ENCODE results near the gene CNNM3.

The CNNM3 gene

DNA sequence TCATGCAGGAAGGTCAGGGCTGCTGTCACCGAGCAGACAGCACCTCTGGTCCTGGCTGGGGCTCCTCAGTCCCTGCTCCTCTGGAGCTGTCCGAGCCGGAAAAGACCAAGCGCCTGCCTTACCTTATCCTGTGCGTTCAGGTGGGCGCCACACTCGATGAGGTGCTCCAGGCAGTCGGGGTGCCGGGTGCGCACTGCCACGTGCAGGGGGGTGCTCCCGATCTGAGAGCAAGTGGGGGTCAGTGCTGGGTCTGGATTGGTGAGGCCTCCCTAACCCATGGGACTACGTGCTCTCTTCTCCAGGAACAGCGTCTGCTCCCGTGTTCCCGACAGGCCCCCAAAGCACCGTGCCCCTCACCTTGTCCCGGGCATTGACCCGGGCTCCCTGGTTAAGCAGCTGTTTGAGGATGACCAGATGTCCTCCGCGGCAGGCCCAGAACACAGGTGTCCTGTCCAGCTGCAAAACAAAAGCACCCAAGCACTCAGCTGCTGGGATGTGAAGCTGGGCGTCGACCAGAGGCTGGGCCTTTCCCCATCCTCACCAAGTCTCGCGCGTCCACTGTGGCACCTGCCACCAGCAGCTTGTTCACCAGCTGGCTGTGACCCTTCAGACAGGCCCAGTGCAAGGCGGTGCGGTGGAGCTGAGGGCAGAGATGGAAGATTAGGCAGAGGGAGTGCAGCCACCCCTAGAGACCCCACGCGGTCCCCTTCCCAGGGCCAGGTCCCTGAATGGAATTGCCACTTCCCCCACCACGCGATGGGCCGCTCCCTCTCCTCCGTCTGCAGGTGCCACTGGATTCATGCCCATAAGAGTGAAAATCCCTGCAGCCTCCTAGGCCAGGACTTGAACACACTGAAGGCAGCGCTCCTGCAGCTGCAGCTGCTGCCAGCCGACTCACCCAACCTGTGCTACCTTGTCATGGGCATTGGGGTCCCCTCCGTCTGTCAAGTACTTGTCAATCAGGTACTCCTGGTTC lies 24.1 kb downstream of the CNNM3 start:
- Histone ChIP-seq H3K27me3 (ENCODE audit: control insufficient read depth in 1 of 2, insufficient read depth in 1 of 2, low read length in 2 of 2) (no peaks in the 10 kb centered on the region), H2AK5ac (ENCODE audit: low read length, severe bottlenecking) (no peak overlapping the region), H3K79me1 (replicated peaks; ENCODE audit: low read length, poor library complexity, severe bottlenecking) (no peaks in the 10 kb centered on the region), H3K27ac (ENCODE audit: low read length, poor library complexity, severe bottlenecking) (no peak overlapping the region), H3K14ac (ENCODE audit: low read length in 2 of 2) (no peak overlapping the region), H2AFZ (ENCODE audit: low read depth, low read length) (no peak overlapping the region), H3K4me2 (ENCODE audit: low read length, poor library complexity, severe bottlenecking) (no peak overlapping the region), H2BK12ac (ENCODE audit: low read length in 2 of 2) (no peak overlapping the region), H3K9me3 (ENCODE audit: control insufficient read depth, low read length) (no peaks in the 10 kb centered on the region), H4K91ac (ENCODE audit: low read length) (no peak overlapping the region), H3K4ac (ENCODE audit: low read depth in 1 of 2, low read length in 2 of 2) (no peak overlapping the region), H3K18ac (ENCODE audit: low read depth in 1 of 2, low read length in 2 of 2) (no peak overlapping the region), H2BK120ac (ENCODE audit: low read depth, low read length) (no peak overlapping the region), H2BK15ac (ENCODE audit: low read depth, poor library complexity, severe bottlenecking) (no peak overlapping the region), H3K9ac (ENCODE audit: low read length) (no peak overlapping the region), H3K4me1 (ENCODE audit: control insufficient read depth, insufficient read depth, low read depth, low read length) (no peaks in the 10 kb centered on the region), H2BK5ac (ENCODE audit: low read depth, low read length, poor library complexity, severe bottlenecking) (no peak overlapping the region), H3K36me3 (ENCODE audit: control insufficient read depth in 1 of 2, insufficient read depth in 2 of 2, low read depth in 1 of 2, low read length in 2 of 2) (peaks cover 12 to 42% of the 10 kb centered on the region in 2 experiments), H3K4me3 (ENCODE audit: insufficient read depth in 1 of 2, low read depth in 1 of 2, low read length in 2 of 2) (no peak overlapping the region), H3K23ac (ENCODE audit: low read length in 2 of 2) (no peak overlapping the region), H4K8ac (ENCODE audit: low read length) (no peak overlapping the region)
- DNase-seq, result no peak
- 93% methylated on average over 37 of the region's 37 CpGs for WGBS

DNA sequence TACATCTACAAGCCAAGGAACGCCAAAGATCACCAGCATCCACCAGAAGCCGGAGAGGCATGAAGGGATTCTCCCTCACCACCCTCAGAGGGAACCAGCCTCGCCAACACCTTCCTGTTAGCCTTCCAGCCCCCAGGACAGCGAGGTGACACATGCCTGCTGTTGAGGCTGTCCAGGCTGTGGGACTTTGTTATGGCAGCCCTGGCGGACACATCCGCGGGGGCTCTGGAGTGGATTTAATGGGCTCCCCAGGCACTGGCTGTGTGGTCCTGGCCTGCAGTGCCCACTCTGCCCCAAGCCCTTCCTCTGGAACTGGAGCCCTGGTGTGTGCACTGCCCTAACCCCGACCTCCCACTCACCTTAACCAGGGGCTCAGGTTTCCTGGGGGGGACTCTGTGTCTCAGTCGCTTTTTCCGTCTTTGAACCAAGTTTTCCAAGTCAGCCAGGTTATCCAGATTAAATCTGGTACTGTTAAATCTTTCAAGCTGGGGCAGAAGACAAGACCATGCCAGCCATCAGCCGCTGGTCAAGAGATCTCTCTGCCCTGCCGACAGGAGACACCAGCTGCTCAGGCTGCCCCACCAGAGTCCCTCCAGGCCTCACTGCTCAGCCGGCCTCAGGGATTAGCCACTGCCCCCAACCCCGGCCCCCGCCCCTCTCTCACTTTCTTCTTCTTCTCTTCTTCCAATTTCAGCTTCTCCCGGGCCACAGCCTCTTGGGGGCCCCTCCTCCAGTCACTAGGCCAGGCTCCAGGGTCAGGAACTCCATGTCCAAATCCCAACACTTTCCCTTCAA lies 25.8 kb downstream of the CNNM3 start:
- Histone ChIP-seq H2AK5ac (ENCODE audit: low read length, severe bottlenecking) (no peak overlapping the region), H2BK15ac (ENCODE audit: low read depth, poor library complexity, severe bottlenecking) (no peak overlapping the region), H3K4me2 (ENCODE audit: low read length, poor library complexity, severe bottlenecking) (no peak overlapping the region), H3K18ac (ENCODE audit: low read depth in 1 of 2, low read length in 2 of 2) (no peak overlapping the region), H3K9me3 (ENCODE audit: control insufficient read depth, low read length) (no peaks in the 10 kb centered on the region), H3K79me1 (replicated peaks; ENCODE audit: low read length, poor library complexity, severe bottlenecking) (no peaks in the 10 kb centered on the region), H4K8ac (ENCODE audit: low read length) (no peak overlapping the region), H2BK12ac (ENCODE audit: low read length in 2 of 2) (no peak overlapping the region), H3K27ac (ENCODE audit: low read length, poor library complexity, severe bottlenecking) (no peak overlapping the region), H3K14ac (ENCODE audit: low read length in 2 of 2) (no peak overlapping the region), H3K23ac (ENCODE audit: low read length in 2 of 2) (no peak overlapping the region), H3K36me3 (ENCODE audit: control insufficient read depth in 1 of 2, insufficient read depth in 2 of 2, low read depth in 1 of 2, low read length in 2 of 2) (peaks cover 17 to 46% of the 10 kb centered on the region in 2 experiments), H3K9ac (ENCODE audit: low read length) (no peak overlapping the region), H2BK5ac (ENCODE audit: low read depth, low read length, poor library complexity, severe bottlenecking) (no peak overlapping the region), H3K4me3 (ENCODE audit: insufficient read depth in 1 of 2, low read depth in 1 of 2, low read length in 2 of 2) (no peak overlapping the region), H2AFZ (ENCODE audit: low read depth, low read length) (no peak overlapping the region), H4K91ac (ENCODE audit: low read length) (no peak overlapping the region), H2BK120ac (ENCODE audit: low read depth, low read length) (no peak overlapping the region), H3K27me3 (ENCODE audit: control insufficient read depth in 1 of 2, insufficient read depth in 1 of 2, low read length in 2 of 2) (no peaks in the 10 kb centered on the region), H3K4ac (ENCODE audit: low read depth in 1 of 2, low read length in 2 of 2) (no peak overlapping the region), H3K4me1 (ENCODE audit: control insufficient read depth, insufficient read depth, low read depth, low read length) (no peaks in the 10 kb centered on the region)
- DNase-seq, result no peak
- WGBS, result 96% methylated on average over 15 of the region's 16 CpGs

DNA sequence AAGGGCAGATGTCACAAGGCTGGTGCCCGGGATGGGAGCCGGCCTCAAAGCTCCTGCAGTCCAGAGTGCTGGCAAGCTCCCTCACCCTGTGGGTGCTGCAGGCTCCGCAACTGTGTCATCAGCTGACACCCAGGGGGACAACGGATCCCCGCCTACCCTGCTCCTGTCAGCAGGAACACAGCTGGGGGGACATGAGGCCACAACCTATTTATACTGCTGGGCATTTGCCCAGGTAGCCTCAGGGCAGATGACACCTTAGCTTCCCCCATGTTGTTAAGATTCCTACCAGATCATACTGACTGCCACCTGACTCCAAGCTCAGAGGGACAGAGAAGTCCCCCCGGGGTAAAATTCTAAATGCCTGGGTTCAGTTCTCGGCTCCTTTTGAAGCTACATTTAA lies 26.5 kb downstream of the CNNM3 start:
- 90% methylated on average over 5 of the region's 7 CpGs for WGBS
- Histone ChIP-seq H3K4me2 (ENCODE audit: low read length, poor library complexity, severe bottlenecking) (no peak overlapping the region), H2BK5ac (ENCODE audit: low read depth, low read length, poor library complexity, severe bottlenecking) (no peak overlapping the region), H2AK5ac (ENCODE audit: low read length, severe bottlenecking) (no peak overlapping the region), H4K8ac (ENCODE audit: low read length) (no peak overlapping the region), H3K9ac (ENCODE audit: low read length) (no peak overlapping the region), H2AFZ (ENCODE audit: low read depth, low read length) (no peak overlapping the region), H3K18ac (ENCODE audit: low read depth in 1 of 2, low read length in 2 of 2) (no peak overlapping the region), H3K4ac (ENCODE audit: low read depth in 1 of 2, low read length in 2 of 2) (no peak overlapping the region), H2BK120ac (ENCODE audit: low read depth, low read length) (no peak overlapping the region), H3K27ac (ENCODE audit: low read length, poor library complexity, severe bottlenecking) (no peak overlapping the region), H3K23ac (ENCODE audit: low read length in 2 of 2) (no peak overlapping the region), H3K27me3 (ENCODE audit: control insufficient read depth in 1 of 2, insufficient read depth in 1 of 2, low read length in 2 of 2) (no peaks in the 10 kb centered on the region), H4K91ac (ENCODE audit: low read length) (no peak overlapping the region), H3K9me3 (ENCODE audit: control insufficient read depth, low read length) (no peaks in the 10 kb centered on the region), H3K4me1 (ENCODE audit: control insufficient read depth, insufficient read depth, low read depth, low read length) (no peaks in the 10 kb centered on the region), H2BK15ac (ENCODE audit: low read depth, poor library complexity, severe bottlenecking) (no peak overlapping the region), H3K36me3 (ENCODE audit: control insufficient read depth in 1 of 2, insufficient read depth in 2 of 2, low read depth in 1 of 2, low read length in 2 of 2) (peaks cover 17 to 47% of the 10 kb centered on the region in 2 experiments), H3K79me1 (replicated peaks; ENCODE audit: low read length, poor library complexity, severe bottlenecking) (no peaks in the 10 kb centered on the region), H3K14ac (ENCODE audit: low read length in 2 of 2) (no peak overlapping the region), H2BK12ac (ENCODE audit: low read length in 2 of 2) (no peak overlapping the region), H3K4me3 (ENCODE audit: insufficient read depth in 1 of 2, low read depth in 1 of 2, low read length in 2 of 2) (no peak overlapping the region)
- DNase-seq, result no peak
